ENCODE results near the gene PNPLA1. TPM values are rescaled to one million over a fixed set of nuclear protein-coding genes. Genes with fewer than 3 reads are reported as not detected.

The PNPLA1 gene
- total RNA-seq, 4 donors from 2014 or later: not detected

- Histone ChIP-seq H3K9me3 (no peaks in the 10 kb centered on the region), H3K27ac (no peak overlapping the region), H3K27me3 (no peaks in the 10 kb centered on the region), H3K36me3 (no peaks in the 10 kb centered on the region), H3K4me3 (no peak overlapping the region), H3K4me1 (no peaks in the 10 kb centered on the region)
- TF ChIP-seq CTCF (IDR thresholded peaks at IDR 0.05) (no peak), POLR2A (IDR thresholded peaks at IDR 0.05) (no peak)
- no peak for DNase-seq
- intact Hi-C loops (cut with DNase I; ENCODE audit: low total_unique reads): no loop called here
Observed at GRCh38 chr6:36306375-36306774, 36.5 kb downstream of the PNPLA1 start.

- H3K36me3 ChIP-seq: no peaks in the 10 kb centered on the region
- intact Hi-C loops (cut with DNase I; ENCODE audit: low total_unique reads): no loop called here
- no peaks in the 10 kb centered on the region for H3K27me3 ChIP-seq
- no peaks in the 10 kb centered on the region for H3K4me1 ChIP-seq
- TF ChIP-seq POLR2A (IDR thresholded peaks at IDR 0.05) (no peak), CTCF (IDR thresholded peaks at IDR 0.05) (no peak)
- no peak overlapping the region for H3K27ac ChIP-seq
- no peaks in the 10 kb centered on the region for H3K9me3 ChIP-seq
- H3K4me3 ChIP-seq: no peak overlapping the region
- DNase-seq: no peak
Observed at GRCh38 chr6:36308514-36308913, 38.7 kb downstream of the PNPLA1 start.

GRCh38 chr6:36309203-36309602 lies 39.3 kb downstream of the PNPLA1 start:
- Histone ChIP-seq H3K4me1 (no peaks in the 10 kb centered on the region), H3K36me3 (no peaks in the 10 kb centered on the region), H3K4me3 (no peak overlapping the region), H3K27ac (no peak overlapping the region), H3K9me3 (no peaks in the 10 kb centered on the region), H3K27me3 (no peaks in the 10 kb centered on the region)
- no peak for DNase-seq
- intact Hi-C loops (cut with DNase I; ENCODE audit: low total_unique reads): no loop called here
- no peak for TF ChIP-seq CTCF (IDR thresholded peaks at IDR 0.05)
- no peak for TF ChIP-seq POLR2A (IDR thresholded peaks at IDR 0.05)

GRCh38 chr6:36309900-36310299 lies 40.0 kb downstream of the PNPLA1 start:
- DNase-seq: no peak
- no peak overlapping the region for H3K27ac ChIP-seq
- H3K4me3 ChIP-seq: no peak overlapping the region
- H3K36me3 ChIP-seq: no peaks in the 10 kb centered on the region
- no peaks in the 10 kb centered on the region for H3K27me3 ChIP-seq
- no peak for TF ChIP-seq CTCF (IDR thresholded peaks at IDR 0.05)
- no peak for TF ChIP-seq POLR2A (IDR thresholded peaks at IDR 0.05)
- no peaks in the 10 kb centered on the region for H3K4me1 ChIP-seq
- intact Hi-C loops (cut with DNase I; ENCODE audit: low total_unique reads): no loop called here
- no peaks in the 10 kb centered on the region for H3K9me3 ChIP-seq

- intact Hi-C loops (cut with DNase I; ENCODE audit: low total_unique reads): no loop called here
- H3K36me3 ChIP-seq: no peaks in the 10 kb centered on the region
- H3K9me3 ChIP-seq: no peaks in the 10 kb centered on the region
- no peak for DNase-seq
- H3K4me1 ChIP-seq: no peaks in the 10 kb centered on the region
- no peak overlapping the region for H3K4me3 ChIP-seq
- H3K27ac ChIP-seq: no peak overlapping the region
- no peak for TF ChIP-seq CTCF (IDR thresholded peaks at IDR 0.05)
- no peak for TF ChIP-seq POLR2A (IDR thresholded peaks at IDR 0.05)
- H3K27me3 ChIP-seq: no peaks in the 10 kb centered on the region
Observed at GRCh38 chr6:36312854-36313648, 43.2 kb downstream of the PNPLA1 start.
